Upper lobe of left lung (tissue), 4 donors: Measurements from ENCODE around the gene HK2.

Experiments used
- CTCF ChIP-seq, 6 experiments: fragments of 450-650 bp in 4 of 6; fragments of 200-600 bp in 2 of 6; sonication (generic) in 2 of 6; IDR thresholded peaks; one replicate each; pipeline ENCODE4 v1.5.1; 2016 to 2019; ENCODE audit warnings: antibody characterized with exemption in 6 of 6
- EP300 ChIP-seq, 4 donors: sonication (generic); formaldehyde crosslinking; IDR thresholded peaks; one replicate each; pipeline ENCODE4 v1.5.1; 2017; ENCODE audit warnings: antibody characterized with exemption in 4 of 4, control low read depth in 2 of 4
- POLR2A ChIP-seq, 4 donors: fragments of 450-650 bp; IDR thresholded peaks; one replicate each; pipeline ENCODE4 v1.5.1; 2016 to 2017; ENCODE audit warnings: antibody characterized with exemption in 4 of 4, mild to moderate bottlenecking in 2 of 4
- POLR2AphosphoS5 ChIP-seq, 2 donors: sonication (generic); formaldehyde crosslinking; IDR thresholded peaks; one replicate each; pipeline ENCODE4 v1.5.1; 2017; ENCODE audit warnings: antibody characterized with exemption in 2 of 2

GRCh38 chr2:74857215-74857614 is 23.3 kb downstream of the HK2 start:
- no peak for TF ChIP-seq POLR2AphosphoS5 (IDR thresholded peaks at IDR 0.05)
- no peak for TF ChIP-seq CTCF (IDR thresholded peaks at IDR 0.05)
- no peak for TF ChIP-seq POLR2A (IDR thresholded peaks at IDR 0.05)
- TF ChIP-seq EP300 (IDR thresholded peaks at IDR 0.05), result no peak
